GM23338 (cell line): Measurements from ENCODE around the gene AMBP. TPM values are rescaled to one million over a fixed set of nuclear protein-coding genes. Genes with fewer than 3 reads are reported as not detected.

Experiments
- ATAC-seq: fragments of 200-7000 bp; cut with Tn5 transposase; 3 replicates; pipeline ENCODE4 v1.9.1; 2020
- DNase-seq: peaks from one replicate; pipeline ENCODE4 v3.0.0-alpha.2; 2015; ENCODE audit warnings: low spot score
- H2AFZ ChIP-seq: fragments of 200-600 bp; sonication (generic); 2 replicates; pipeline ENCODE4 v1.8.0; 2016; ENCODE audit warnings: antibody characterized with exemption, mild to moderate bottlenecking, moderate library complexity
- H3F3A ChIP-seq: fragments of 200-600 bp; sonication (generic); replicated peaks from 2 replicates; pipeline ENCODE4 v1.8.0; 2017; ENCODE audit warnings: antibody characterized with exemption, mixed run types, low read depth
- H3K27ac ChIP-seq: fragments of 200-600 bp; sonication (generic); 2 replicates; pipeline ENCODE4 v1.6.1; 2016; ENCODE audit warnings: low read depth
- H3K27me3 ChIP-seq: fragments of 200-600 bp; sonication (generic); 2 replicates; pipeline ENCODE4 v1.8.0; 2016; ENCODE audit warnings: mild to moderate bottlenecking, mixed run types, moderate library complexity; ENCODE audit not compliant: insufficient read depth
- H3K36me3 ChIP-seq: fragments of 200-600 bp; sonication (generic); 2 replicates; pipeline ENCODE4 v1.8.0; 2016; ENCODE audit warnings: mild to moderate bottlenecking; ENCODE audit not compliant: insufficient read depth
- H3K4me1 ChIP-seq: fragments of 200-600 bp; sonication (generic); 2 replicates; pipeline ENCODE4 v1.8.0; 2016; ENCODE audit warnings: mild to moderate bottlenecking, moderate library complexity; ENCODE audit not compliant: insufficient read depth
- H3K4me2 ChIP-seq: fragments of 200-600 bp; sonication (generic); 2 replicates; pipeline ENCODE4 v1.7.1; 2017; ENCODE audit warnings: mixed run types
- H3K4me3 ChIP-seq: fragments of 200-600 bp; sonication (generic); 2 replicates; pipeline ENCODE4 v1.6.1; 2016; ENCODE audit warnings: mixed run types
- H3K79me2 ChIP-seq: fragments of 200-600 bp; sonication (generic); replicated peaks from 2 replicates; pipeline ENCODE4 v1.8.0; 2017; ENCODE audit warnings: mild to moderate bottlenecking; ENCODE audit not compliant: insufficient read depth
- H3K9me2 ChIP-seq: fragments of 200-600 bp; sonication (generic); 2 replicates; pipeline ENCODE4 v1.8.0; 2017; ENCODE audit not compliant: insufficient read depth
- H4K20me1 ChIP-seq: fragments of 200-600 bp; sonication (generic); replicated peaks from 2 replicates; pipeline ENCODE4 v1.8.0; 2017; ENCODE audit warnings: mild to moderate bottlenecking; ENCODE audit not compliant: insufficient read depth
- H3K27ac Mint-ChIP-seq: 2 replicates; pipeline ENCODE4 v1.8.0; 2020; ENCODE audit warnings: inconsistent platforms, mild to moderate bottlenecking, moderate library complexity, mixed read lengths
- H3K27me3 Mint-ChIP-seq: 3 replicates; pipeline ENCODE4 v1.8.0; 2022; ENCODE audit warnings: low read depth, mild to moderate bottlenecking, moderate library complexity, mixed read lengths, inconsistent platforms; ENCODE audit not compliant: insufficient read depth, poor library complexity
- H3K36me3 Mint-ChIP-seq: 3 replicates; pipeline ENCODE4 v1.8.0; 2021; ENCODE audit warnings: low read depth, mild to moderate bottlenecking, inconsistent platforms, moderate library complexity, mixed read lengths
- H3K4me1 Mint-ChIP-seq: 3 replicates; pipeline ENCODE4 v1.8.0; 2020; ENCODE audit warnings: mild to moderate bottlenecking, inconsistent platforms, mixed read lengths
- H3K4me3 Mint-ChIP-seq: 3 replicates; pipeline ENCODE4 v1.8.0; 2021; ENCODE audit warnings: moderate library complexity, mild to moderate bottlenecking, inconsistent platforms, mixed read lengths
- H3K9me3 Mint-ChIP-seq: 3 replicates; pipeline ENCODE4 v1.8.0; 2020; ENCODE audit warnings: moderate library complexity, mild to moderate bottlenecking, inconsistent platforms, mixed read lengths
- CREB1 ChIP-seq: fragments of 250-450 bp; sonication (Bioruptor Pico); IDR thresholded peaks from 2 replicates; pipeline ENCODE4 v1.5.0; 2020; ENCODE audit warnings: low read depth, mild to moderate bottlenecking, moderate library complexity
- EZH2 ChIP-seq: fragments of 200-600 bp; sonication (generic); IDR thresholded peaks from one replicate; pipeline ENCODE4 v1.8.0; 2017; ENCODE audit warnings: antibody characterized with exemption, mild to moderate bottlenecking, low read depth; ENCODE audit not compliant: unreplicated experiment
- EZH2phosphoT487 ChIP-seq: fragments of 200-600 bp; sonication (generic); IDR thresholded peaks from one replicate; pipeline ENCODE4 v1.8.1; 2018; ENCODE audit warnings: antibody characterized with exemption; ENCODE audit not compliant: unreplicated experiment
- JUNB ChIP-seq: IDR thresholded peaks from one replicate; pipeline ENCODE4 v1.6.1; 2016; ENCODE audit warnings: antibody characterized with exemption; ENCODE audit not compliant: unreplicated experiment
- NANOG ChIP-seq: IDR thresholded peaks from 2 replicates; pipeline ENCODE4 v1.6.1; 2016; ENCODE audit warnings: antibody characterized with exemption, borderline replicate concordance
- POLR2AphosphoS5 ChIP-seq: IDR thresholded peaks from 2 replicates; pipeline ENCODE4 v1.6.1; 2016; ENCODE audit warnings: antibody characterized with exemption, low read depth
- STAT1 ChIP-seq: IDR thresholded peaks from one replicate; pipeline ENCODE4 v1.6.1; 2016; ENCODE audit warnings: antibody characterized with exemption; ENCODE audit not compliant: unreplicated experiment
- ZNF114 ChIP-seq: fragments of 250-450 bp; sonication (Bioruptor Pico); IDR thresholded peaks from 2 replicates; pipeline ENCODE4 v1.5.0; 2020; ENCODE audit warnings: mild to moderate bottlenecking, moderate library complexity
- ZNF331 ChIP-seq: fragments of 250-450 bp; sonication (Bioruptor Pico); IDR thresholded peaks from 2 replicates; pipeline ENCODE4 v1.5.0; 2020; ENCODE audit warnings: low read depth, mild to moderate bottlenecking, moderate library complexity
- polyA plus RNA-seq: library from polyadenylated mRNA; unstranded; fragments of >200 nt; fragmentation: Nextera tagmentation; extraction: Ambion mirVana; gene quantifications from 2 replicates; pipeline ENCODE4 v1.2.1, GENCODE V29; 2016
- total RNA-seq: library from RNA; depleted of rRNA; stranded (reverse); fragments of >200 nt; shearing (Covaris generic); gene quantifications from 2 replicates; pipeline ENCODE4 v1.2.3, GENCODE V29; 2014
- TF ChIP-seq, protein P1 (sequence below), 2 experiments: fragments of 200-600 bp in 1 of 2; sonication (generic) in 1 of 2; conservative IDR thresholded peaks; 2 replicates each; pipeline versions ENCODE4 v1.5.1 to v1.6.1; 2016 to 2017; ENCODE audit warnings: antibody characterized with exemption in 2 of 2, low read depth in 2 of 2, mild to moderate bottlenecking in 2 of 2, moderate library complexity in 1 of 2
- TF ChIP-seq, protein P2 (sequence below): IDR thresholded peaks from 2 replicates; pipeline ENCODE4 v1.6.1; 2016; ENCODE audit warnings: antibody characterized with exemption
- TF ChIP-seq, protein P3 (sequence below): IDR thresholded peaks from one replicate; pipeline ENCODE4 v1.6.1; 2018; ENCODE audit warnings: antibody characterized with exemption; ENCODE audit not compliant: unreplicated experiment
- TF ChIP-seq, protein P4 (sequence below): fragments of 250-450 bp; sonication (Bioruptor Pico); IDR thresholded peaks from 2 replicates; pipeline ENCODE4 v1.5.0; 2020; ENCODE audit warnings: mild to moderate bottlenecking, moderate library complexity

Gene AMBP
- total and polyA plus RNA-seq, 2 experiments from 2014 or later: 1.3 to 2.0 TPM

DNA sequence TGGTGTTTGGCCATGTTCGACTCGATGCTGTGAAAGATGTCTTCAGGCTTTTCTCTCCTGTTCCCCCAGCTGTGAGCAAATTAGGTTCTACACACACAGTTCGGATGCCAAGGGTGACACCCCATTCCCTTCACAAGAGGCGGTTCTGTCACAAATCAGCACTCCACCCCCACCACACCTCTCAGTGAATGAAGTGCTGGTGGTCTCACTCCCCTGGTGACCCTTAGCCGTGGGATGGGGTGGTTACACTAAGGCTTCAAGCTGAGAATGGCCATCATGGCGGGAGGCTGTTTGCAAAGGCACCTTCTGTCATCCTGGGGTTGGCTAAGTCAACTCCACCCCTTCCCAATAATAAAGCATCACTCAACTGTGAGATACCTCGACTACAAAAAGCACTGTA is 26.4 kb downstream of the AMBP start:
- Histone ChIP-seq H3K9me2 (0 out of 2 replicates have a peak, but pooled peaks cover 4% of the 10 kb centered on the region), H3K79me2 (no peaks in the 10 kb centered on the region), H3K36me3 (no peaks in the 10 kb centered on the region), H3K27me3 (no peaks in the 10 kb centered on the region), H2AFZ (no peak overlapping the region), H3K4me2 (no peak overlapping the region), H3K4me1 (no peaks in the 10 kb centered on the region), H3F3A (no peaks in the 10 kb centered on the region), H3K27ac (no peak overlapping the region), H3K4me3 (no peak overlapping the region), H4K20me1 (no peaks in the 10 kb centered on the region; the same call in none of the 2 replicates)
- ATAC-seq (no peak), DNase-seq (no peak)
- TF ChIP-seq JUNB (no peak), POLR2AphosphoS5 (no peak), EZH2 (no peak), STAT1 (no peak), ZNF114 (no peak), CREB1 (CRISPR knock-in tag) (no peak), NANOG (no peak), EZH2phosphoT487 (no peak), ZNF331 (no peak)
- TF ChIP-seq, protein P1, sequence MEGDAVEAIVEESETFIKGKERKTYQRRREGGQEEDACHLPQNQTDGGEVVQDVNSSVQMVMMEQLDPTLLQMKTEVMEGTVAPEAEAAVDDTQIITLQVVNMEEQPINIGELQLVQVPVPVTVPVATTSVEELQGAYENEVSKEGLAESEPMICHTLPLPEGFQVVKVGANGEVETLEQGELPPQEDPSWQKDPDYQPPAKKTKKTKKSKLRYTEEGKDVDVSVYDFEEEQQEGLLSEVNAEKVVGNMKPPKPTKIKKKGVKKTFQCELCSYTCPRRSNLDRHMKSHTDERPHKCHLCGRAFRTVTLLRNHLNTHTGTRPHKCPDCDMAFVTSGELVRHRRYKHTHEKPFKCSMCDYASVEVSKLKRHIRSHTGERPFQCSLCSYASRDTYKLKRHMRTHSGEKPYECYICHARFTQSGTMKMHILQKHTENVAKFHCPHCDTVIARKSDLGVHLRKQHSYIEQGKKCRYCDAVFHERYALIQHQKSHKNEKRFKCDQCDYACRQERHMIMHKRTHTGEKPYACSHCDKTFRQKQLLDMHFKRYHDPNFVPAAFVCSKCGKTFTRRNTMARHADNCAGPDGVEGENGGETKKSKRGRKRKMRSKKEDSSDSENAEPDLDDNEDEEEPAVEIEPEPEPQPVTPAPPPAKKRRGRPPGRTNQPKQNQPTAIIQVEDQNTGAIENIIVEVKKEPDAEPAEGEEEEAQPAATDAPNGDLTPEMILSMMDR (conservative IDR thresholded peaks at IDR 0.05; ENCODE audit: low read depth in 2 of 2): no peak
- TF ChIP-seq, protein P2, sequence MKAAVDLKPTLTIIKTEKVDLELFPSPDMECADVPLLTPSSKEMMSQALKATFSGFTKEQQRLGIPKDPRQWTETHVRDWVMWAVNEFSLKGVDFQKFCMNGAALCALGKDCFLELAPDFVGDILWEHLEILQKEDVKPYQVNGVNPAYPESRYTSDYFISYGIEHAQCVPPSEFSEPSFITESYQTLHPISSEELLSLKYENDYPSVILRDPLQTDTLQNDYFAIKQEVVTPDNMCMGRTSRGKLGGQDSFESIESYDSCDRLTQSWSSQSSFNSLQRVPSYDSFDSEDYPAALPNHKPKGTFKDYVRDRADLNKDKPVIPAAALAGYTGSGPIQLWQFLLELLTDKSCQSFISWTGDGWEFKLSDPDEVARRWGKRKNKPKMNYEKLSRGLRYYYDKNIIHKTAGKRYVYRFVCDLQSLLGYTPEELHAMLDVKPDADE: no peak
- TF ChIP-seq, protein P3, sequence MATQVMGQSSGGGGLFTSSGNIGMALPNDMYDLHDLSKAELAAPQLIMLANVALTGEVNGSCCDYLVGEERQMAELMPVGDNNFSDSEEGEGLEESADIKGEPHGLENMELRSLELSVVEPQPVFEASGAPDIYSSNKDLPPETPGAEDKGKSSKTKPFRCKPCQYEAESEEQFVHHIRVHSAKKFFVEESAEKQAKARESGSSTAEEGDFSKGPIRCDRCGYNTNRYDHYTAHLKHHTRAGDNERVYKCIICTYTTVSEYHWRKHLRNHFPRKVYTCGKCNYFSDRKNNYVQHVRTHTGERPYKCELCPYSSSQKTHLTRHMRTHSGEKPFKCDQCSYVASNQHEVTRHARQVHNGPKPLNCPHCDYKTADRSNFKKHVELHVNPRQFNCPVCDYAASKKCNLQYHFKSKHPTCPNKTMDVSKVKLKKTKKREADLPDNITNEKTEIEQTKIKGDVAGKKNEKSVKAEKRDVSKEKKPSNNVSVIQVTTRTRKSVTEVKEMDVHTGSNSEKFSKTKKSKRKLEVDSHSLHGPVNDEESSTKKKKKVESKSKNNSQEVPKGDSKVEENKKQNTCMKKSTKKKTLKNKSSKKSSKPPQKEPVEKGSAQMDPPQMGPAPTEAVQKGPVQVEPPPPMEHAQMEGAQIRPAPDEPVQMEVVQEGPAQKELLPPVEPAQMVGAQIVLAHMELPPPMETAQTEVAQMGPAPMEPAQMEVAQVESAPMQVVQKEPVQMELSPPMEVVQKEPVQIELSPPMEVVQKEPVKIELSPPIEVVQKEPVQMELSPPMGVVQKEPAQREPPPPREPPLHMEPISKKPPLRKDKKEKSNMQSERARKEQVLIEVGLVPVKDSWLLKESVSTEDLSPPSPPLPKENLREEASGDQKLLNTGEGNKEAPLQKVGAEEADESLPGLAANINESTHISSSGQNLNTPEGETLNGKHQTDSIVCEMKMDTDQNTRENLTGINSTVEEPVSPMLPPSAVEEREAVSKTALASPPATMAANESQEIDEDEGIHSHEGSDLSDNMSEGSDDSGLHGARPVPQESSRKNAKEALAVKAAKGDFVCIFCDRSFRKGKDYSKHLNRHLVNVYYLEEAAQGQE: no peak
- TF ChIP-seq, protein P4, sequence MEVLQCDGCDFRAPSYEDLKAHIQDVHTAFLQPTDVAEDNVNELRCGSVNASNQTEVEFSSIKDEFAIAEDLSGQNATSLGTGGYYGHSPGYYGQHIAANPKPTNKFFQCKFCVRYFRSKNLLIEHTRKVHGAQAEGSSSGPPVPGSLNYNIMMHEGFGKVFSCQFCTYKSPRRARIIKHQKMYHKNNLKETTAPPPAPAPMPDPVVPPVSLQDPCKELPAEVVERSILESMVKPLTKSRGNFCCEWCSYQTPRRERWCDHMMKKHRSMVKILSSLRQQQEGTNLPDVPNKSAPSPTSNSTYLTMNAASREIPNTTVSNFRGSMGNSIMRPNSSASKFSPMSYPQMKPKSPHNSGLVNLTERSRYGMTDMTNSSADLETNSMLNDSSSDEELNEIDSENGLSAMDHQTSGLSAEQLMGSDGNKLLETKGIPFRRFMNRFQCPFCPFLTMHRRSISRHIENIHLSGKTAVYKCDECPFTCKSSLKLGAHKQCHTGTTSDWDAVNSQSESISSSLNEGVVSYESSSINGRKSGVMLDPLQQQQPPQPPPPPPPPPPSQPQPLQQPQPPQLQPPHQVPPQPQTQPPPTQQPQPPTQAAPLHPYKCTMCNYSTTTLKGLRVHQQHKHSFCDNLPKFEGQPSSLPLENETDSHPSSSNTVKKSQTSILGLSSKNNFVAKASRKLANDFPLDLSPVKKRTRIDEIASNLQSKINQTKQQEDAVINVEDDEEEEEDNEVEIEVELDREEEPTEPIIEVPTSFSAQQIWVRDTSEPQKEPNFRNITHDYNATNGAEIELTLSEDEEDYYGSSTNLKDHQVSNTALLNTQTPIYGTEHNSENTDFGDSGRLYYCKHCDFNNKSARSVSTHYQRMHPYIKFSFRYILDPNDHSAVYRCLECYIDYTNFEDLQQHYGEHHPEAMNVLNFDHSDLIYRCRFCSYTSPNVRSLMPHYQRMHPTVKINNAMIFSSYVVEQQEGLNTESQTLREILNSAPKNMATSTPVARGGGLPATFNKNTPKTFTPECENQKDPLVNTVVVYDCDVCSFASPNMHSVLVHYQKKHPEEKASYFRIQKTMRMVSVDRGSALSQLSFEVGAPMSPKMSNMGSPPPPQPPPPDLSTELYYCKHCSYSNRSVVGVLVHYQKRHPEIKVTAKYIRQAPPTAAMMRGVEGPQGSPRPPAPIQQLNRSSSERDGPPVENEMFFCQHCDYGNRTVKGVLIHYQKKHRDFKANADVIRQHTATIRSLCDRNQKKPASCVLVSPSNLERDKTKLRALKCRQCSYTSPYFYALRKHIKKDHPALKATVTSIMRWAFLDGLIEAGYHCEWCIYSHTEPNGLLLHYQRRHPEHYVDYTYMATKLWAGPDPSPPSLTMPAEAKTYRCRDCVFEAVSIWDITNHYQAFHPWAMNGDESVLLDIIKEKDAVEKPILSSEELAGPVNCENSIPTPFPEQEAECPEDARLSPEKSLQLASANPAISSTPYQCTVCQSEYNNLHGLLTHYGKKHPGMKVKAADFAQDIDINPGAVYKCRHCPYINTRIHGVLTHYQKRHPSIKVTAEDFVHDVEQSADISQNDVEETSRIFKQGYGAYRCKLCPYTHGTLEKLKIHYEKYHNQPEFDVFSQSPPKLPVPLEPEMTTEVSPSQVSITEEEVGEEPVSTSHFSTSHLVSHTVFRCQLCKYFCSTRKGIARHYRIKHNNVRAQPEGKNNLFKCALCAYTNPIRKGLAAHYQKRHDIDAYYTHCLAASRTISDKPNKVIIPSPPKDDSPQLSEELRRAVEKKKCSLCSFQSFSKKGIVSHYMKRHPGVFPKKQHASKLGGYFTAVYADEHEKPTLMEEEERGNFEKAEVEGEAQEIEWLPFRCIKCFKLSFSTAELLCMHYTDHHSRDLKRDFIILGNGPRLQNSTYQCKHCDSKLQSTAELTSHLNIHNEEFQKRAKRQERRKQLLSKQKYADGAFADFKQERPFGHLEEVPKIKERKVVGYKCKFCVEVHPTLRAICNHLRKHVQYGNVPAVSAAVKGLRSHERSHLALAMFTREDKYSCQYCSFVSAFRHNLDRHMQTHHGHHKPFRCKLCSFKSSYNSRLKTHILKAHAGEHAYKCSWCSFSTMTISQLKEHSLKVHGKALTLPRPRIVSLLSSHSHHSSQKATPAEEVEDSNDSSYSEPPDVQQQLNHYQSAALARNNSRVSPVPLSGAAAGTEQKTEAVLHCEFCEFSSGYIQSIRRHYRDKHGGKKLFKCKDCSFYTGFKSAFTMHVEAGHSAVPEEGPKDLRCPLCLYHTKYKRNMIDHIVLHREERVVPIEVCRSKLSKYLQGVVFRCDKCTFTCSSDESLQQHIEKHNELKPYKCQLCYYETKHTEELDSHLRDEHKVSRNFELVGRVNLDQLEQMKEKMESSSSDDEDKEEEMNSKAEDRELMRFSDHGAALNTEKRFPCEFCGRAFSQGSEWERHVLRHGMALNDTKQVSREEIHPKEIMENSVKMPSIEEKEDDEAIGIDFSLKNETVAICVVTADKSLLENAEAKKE (CRISPR knock-in tag): no peak
- Mint-ChIP-seq H3K27ac (no peak overlapping the region), H3K4me3 (no peak overlapping the region), H3K4me1 (peaks cover 7% of the 10 kb centered on the region), H3K9me3 (no peaks in the 10 kb centered on the region), H3K27me3 (peaks cover 4% of the 10 kb centered on the region), H3K36me3 (peaks cover 40% of the 10 kb centered on the region)
